CD4-positive, alpha-beta T cell (primary cell): ENCODE results near the gene DEDD2. TPM values are rescaled to one million over a fixed set of nuclear protein-coding genes. Genes with fewer than 3 reads are reported as not detected.

Source experiments
- ATAC-seq: fragments of 200-7000 bp; cut with Tn5 transposase; one replicate; pipeline ENCODE4 v1.10.0; 2022; ENCODE audit warnings: mild to moderate bottlenecking; ENCODE audit not compliant: poor library complexity
- CTCF ChIA-PET: fragments of 350-600 bp; sonication (Branson Sonifier 250); formaldehyde crosslinking; loops from one replicate; lab custom pipeline; 2021; ENCODE audit warnings: antibody characterized with exemption, inconsistent platforms; lab: Charles Lee
- POLR2A ChIA-PET: fragments of 350-600 bp; sonication (Branson Sonifier 250); formaldehyde crosslinking; loops from one replicate; lab custom pipeline; 2021; ENCODE audit warnings: antibody characterized with exemption, inconsistent platforms; lab: Charles Lee
- DNase-seq, 14 experiments: peaks; one replicate each; pipeline ENCODE4 v3.0.0-alpha.2; 2013 to 2020; ENCODE audit warnings: mixed read lengths in 2 of 14
- H3K27ac ChIP-seq, 2 donors: one replicate each; pipeline versions ENCODE4 v1.5.1 to v1.7.0; 2013; ENCODE audit warnings: low read length in 2 of 2, low read depth in 1 of 2, mild to moderate bottlenecking in 1 of 2
- H3K27me3 ChIP-seq, 2 experiments: 1 replicate in 1 of 2; 2 replicates in 1 of 2; pipeline versions ENCODE4 v1.6.1 to v1.7.0; 2013; ENCODE audit warnings: low read length in 2 of 2, control low read depth in 1 of 2, mild to moderate bottlenecking in 1 of 2, moderate library complexity in 1 of 2; ENCODE audit not compliant: insufficient read depth in 2 of 2, control insufficient read depth in 1 of 2
- H3K36me3 ChIP-seq: one replicate; pipeline ENCODE4 v1.6.1; 2013; ENCODE audit warnings: low read length, control low read depth; ENCODE audit not compliant: insufficient read depth
- H3K4me1 ChIP-seq: one replicate; pipeline ENCODE4 v1.6.1; 2013; ENCODE audit warnings: low read length, control low read depth; ENCODE audit not compliant: insufficient read depth
- H3K4me3 ChIP-seq: one replicate; pipeline ENCODE4 v1.5.1; 2013; ENCODE audit warnings: mild to moderate bottlenecking, low read length, moderate library complexity
- H3K9me3 ChIP-seq, 2 experiments: 1 replicate in 1 of 2; 2 replicates in 1 of 2; pipeline versions ENCODE4 v1.6.1 to v1.7.0; 2013; ENCODE audit warnings: low read length in 2 of 2, mild to moderate bottlenecking in 2 of 2, control low read depth in 1 of 2, moderate library complexity in 1 of 2; ENCODE audit not compliant: control insufficient read depth in 1 of 2, insufficient read depth in 1 of 2
- H3K27ac Mint-ChIP-seq: one replicate; pipeline ENCODE4 v1.8.0; 2020; ENCODE audit warnings: mixed read lengths
- H3K27me3 Mint-ChIP-seq: one replicate; pipeline ENCODE4 v1.8.0; 2021; ENCODE audit warnings: mixed read lengths
- H3K36me3 Mint-ChIP-seq: one replicate; pipeline ENCODE4 v1.8.0; 2021; ENCODE audit warnings: low read depth, mixed read lengths
- H3K4me1 Mint-ChIP-seq: one replicate; pipeline ENCODE4 v1.8.0; 2021; ENCODE audit warnings: low read depth, mixed read lengths
- H3K4me3 Mint-ChIP-seq: one replicate; pipeline ENCODE4 v1.8.0; 2020; ENCODE audit warnings: mild to moderate bottlenecking, mixed read lengths
- H3K9me3 Mint-ChIP-seq: one replicate; pipeline ENCODE4 v1.8.0; 2020; ENCODE audit warnings: mixed read lengths
- CTCF ChIP-seq: fragments of 200-600 bp; IDR thresholded peaks from one replicate; pipeline ENCODE4 v1.8.0; 2022; ENCODE audit warnings: antibody characterized with exemption, mild to moderate bottlenecking
- intact Hi-C, 2 experiments: fragments of 100-400 bp; cut with DNase I in 1 of 2; cut with micrococcal nuclease in 1 of 2; formaldehyde crosslinking; loops; one replicate each; pipeline versions ENCODE4 v1.15.1 to v1.9.0; 2023 to 2025; cut with DNase I, micrococcal nuclease
- total RNA-seq, 174 experiments: library from RNA in 2 of 174; stranded (reverse) in 2 of 174; gene quantifications; one replicate each; pipeline ENCODE4 v1.2.3 and lab custom pipeline; 2021 to 2026

DEDD2 gene
- total RNA-seq, 2 experiments from 2014 or later, result 96.5 to 103 TPM

DNA sequence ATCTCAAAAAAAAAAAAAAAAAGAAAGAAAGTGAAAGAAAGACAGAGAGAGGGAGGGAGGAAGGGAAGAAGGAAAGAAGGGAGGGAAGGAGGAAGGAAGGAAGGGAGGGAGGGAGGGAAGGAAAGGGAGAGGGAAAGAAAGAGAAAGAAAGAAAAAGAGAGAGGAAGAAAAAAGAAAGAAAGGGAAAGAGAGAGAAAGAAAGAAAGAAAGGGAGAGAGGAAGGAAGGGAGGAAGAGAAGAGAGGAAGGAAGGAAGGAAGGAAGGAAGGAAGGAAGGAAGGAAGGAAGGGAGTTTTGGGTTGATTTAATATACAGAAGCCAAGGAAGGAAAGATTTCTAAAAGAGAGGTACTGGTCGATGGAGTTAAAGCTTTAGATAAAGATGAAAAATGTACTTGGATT, 28.8 kb downstream of the DEDD2 start:
- H3K9me3 ChIP-seq, result no peaks in the 10 kb centered on the region
- Mint-ChIP-seq H3K36me3 (peaks cover 6% of the 10 kb centered on the region), H3K4me1 (peaks cover 63% of the 10 kb centered on the region), H3K27ac (no peak overlapping the region), H3K4me3 (no peak overlapping the region), H3K27me3 (no peaks in the 10 kb centered on the region), H3K9me3 (peaks cover under 1% of the 10 kb centered on the region)
- no peaks in the 10 kb centered on the region for H3K27me3 ChIP-seq
- TF ChIP-seq CTCF, result no peak
- H3K27ac ChIP-seq, result no peak overlapping the region
- peaks cover 56% of the 10 kb centered on the region for H3K4me1 ChIP-seq
- intact Hi-C loops, result no loop called here
- ATAC-seq (no peak), DNase-seq (no peak)
- no peak overlapping the region for H3K4me3 ChIP-seq
- H3K36me3 ChIP-seq, result no peaks in the 10 kb centered on the region
- POLR2A ChIA-PET, result interaction anchor here (1.0 to 1.2 kb wide), 2 partner anchors 10 to 12 kb away, joined by 4 read pairs; no protein-coding TSS in a partner anchor
- CTCF ChIA-PET, result no interaction called here

DNA sequence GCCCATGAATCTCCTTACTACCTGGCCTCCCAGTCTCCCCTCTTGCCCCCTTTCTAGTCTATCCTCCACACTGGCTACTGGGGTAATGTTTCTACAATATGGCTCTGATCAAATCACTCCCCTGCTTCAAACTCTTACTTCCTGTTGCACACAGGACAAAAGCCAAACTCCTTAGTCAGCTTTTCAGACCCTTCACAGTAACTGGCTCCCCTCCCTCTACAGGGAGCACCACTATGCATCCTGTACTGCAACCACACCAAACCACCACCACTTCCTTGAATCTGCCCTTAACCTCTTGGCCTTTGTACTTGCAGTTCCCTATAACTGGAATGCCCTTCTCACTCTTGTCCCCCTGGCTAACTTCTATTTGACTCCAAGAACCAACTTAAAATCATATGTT, 32.2 kb downstream of the DEDD2 start:
- ATAC-seq, result peak; percentile 82
- TF ChIP-seq CTCF, result no peak
- Histone ChIP-seq H3K9me3 (no peaks in the 10 kb centered on the region), H3K4me3 (no peak overlapping the region), H3K36me3 (no peaks in the 10 kb centered on the region), H3K27me3 (no peaks in the 10 kb centered on the region), H3K27ac (no peak overlapping the region), H3K4me1 (peaks cover 52% of the 10 kb centered on the region)
- no peak overlapping the region for H3K27ac Mint-ChIP-seq
- H3K9me3 Mint-ChIP-seq, result no peaks in the 10 kb centered on the region
- H3K27me3 Mint-ChIP-seq, result peaks cover under 1% of the 10 kb centered on the region
- H3K4me1 Mint-ChIP-seq, result peaks cover 50% of the 10 kb centered on the region
- peak overlapping the region; percentile 4 for H3K4me3 Mint-ChIP-seq
- ChIA-PET CTCF (interaction anchor here (0.7 to 1.6 kb wide), 9 partner anchors 8 to 94 kb away, joined by 3 to 11 read pairs (median 3); partner anchors contain the start of gene ZNF526), POLR2A (interaction anchor here (0.7 to 2.2 kb wide), 3 partner anchors 9 to 32 kb away, joined by 3 to 18 read pairs (median 7); no protein-coding TSS in a partner anchor)
- peak in 4 of 14 experiments; percentile 45 to 84 (median 58) for DNase-seq
- intact Hi-C loops, result loop anchor here in 1 of 2 experiments (2.0 kb wide), 2 partner anchors 14 to 76 kb away; no protein-coding TSS in a partner anchor
- no peaks in the 10 kb centered on the region for H3K36me3 Mint-ChIP-seq

DNA sequence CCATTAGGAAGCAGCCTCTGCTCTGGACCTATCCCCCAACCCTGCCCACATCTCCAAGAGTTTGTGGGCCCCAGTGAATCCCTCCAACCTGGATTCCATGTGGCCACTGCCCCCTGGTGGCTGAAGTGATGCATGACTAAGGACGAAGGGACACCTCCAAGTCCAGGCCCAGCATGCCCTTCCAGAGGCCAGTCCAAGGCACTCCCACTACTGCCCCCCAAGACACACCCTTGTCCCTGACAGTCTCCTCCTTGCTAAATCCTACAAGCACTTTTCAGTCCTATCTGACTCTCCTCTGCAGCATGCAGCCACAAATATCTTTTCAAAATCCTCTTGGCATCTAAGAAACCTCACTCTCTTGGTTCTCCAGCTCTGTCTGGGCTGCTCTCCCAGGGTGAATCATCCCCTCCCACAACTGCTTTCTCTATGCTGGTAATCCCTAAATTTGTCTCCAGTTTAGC, 33.0 kb downstream of the DEDD2 start:
- ATAC-seq (peak; percentile 62), DNase-seq (peak; percentile 51 to 82 (median 62))
- Mint-ChIP-seq H3K4me1 (peaks cover 53% of the 10 kb centered on the region), H3K36me3 (no peaks in the 10 kb centered on the region), H3K27me3 (peaks cover 9% of the 10 kb centered on the region), H3K4me3 (peak overlapping the region; percentile 6), H3K9me3 (no peaks in the 10 kb centered on the region), H3K27ac (no peak overlapping the region)
- ChIA-PET CTCF (interaction anchor here (0.6 to 1.6 kb wide), 8 partner anchors 15 to 95 kb away, joined by 3 to 11 read pairs (median 3); partner anchors contain the start of gene ZNF526), POLR2A (interaction anchor here (2.0 to 2.2 kb wide), 2 partner anchors 8 to 14 kb away, joined by 7 to 18 read pairs; no protein-coding TSS in a partner anchor)
- Histone ChIP-seq H3K27ac (no peak overlapping the region), H3K4me1 (peaks cover 56% of the 10 kb centered on the region), H3K9me3 (no peaks in the 10 kb centered on the region), H3K36me3 (no peaks in the 10 kb centered on the region), H3K27me3 (peaks cover 6% of the 10 kb centered on the region in 2 experiments), H3K4me3 (no peak overlapping the region)
- TF ChIP-seq CTCF, result peak; percentile 90
- intact Hi-C loops, result loop anchor here (1.0 to 5.0 kb wide), 6 partner anchors 14 to 113 kb away; partner anchors contain the start of gene POU2F2 (in 1 of the 2)
